Activated CD8-positive, alpha-beta memory T cell treated with anti-CD3 and anti-CD28 coated beads for 48 hours (primary cell): Measurements from ENCODE around the gene CCND2.

Source experiments
- DNase-seq, 3 experiments: peaks; one replicate each; pipeline ENCODE4 v3.0.0-alpha.2; 2020; ENCODE audit warnings: low read depth in 2 of 3, low spot score in 2 of 3

CCND2 gene

DNA sequence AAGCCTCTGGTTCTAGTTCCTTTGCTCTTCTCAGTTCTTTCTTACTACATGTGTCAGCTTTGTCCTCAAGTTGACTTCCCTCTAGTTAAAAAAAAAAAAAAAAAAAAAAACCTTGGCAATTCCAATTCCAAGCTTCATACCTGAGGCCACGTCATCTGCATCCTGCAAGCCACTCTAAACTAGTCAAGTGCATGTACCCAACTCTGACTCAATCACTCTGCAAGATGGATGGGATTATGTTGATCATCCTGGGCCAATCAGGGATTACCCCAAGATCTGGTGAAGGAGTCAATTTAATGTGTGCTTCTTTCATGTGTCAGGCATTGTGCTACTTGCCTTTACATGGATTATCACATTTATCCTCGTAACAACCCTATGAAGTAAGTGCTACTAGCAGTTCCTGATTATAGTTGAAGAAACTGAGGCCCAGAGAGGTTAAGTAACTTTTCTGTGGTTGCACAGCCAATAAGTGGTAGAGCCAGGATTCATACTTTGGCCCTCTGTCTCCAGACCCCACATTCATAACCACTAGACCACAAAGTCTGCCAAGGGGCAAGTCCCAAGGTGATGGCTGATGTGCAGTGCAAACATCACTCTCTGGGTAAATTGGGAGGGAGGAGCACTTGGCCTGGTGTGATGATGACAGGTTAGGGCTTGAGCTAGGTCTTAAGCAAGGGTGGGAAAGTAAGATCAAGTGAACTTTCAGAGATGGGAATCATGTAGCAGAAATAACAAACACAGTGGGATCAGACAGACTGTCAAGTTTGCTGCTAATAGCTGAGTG is 17.3 kb upstream of the CCND2 start:
- DNase-seq, result no peak

DNA sequence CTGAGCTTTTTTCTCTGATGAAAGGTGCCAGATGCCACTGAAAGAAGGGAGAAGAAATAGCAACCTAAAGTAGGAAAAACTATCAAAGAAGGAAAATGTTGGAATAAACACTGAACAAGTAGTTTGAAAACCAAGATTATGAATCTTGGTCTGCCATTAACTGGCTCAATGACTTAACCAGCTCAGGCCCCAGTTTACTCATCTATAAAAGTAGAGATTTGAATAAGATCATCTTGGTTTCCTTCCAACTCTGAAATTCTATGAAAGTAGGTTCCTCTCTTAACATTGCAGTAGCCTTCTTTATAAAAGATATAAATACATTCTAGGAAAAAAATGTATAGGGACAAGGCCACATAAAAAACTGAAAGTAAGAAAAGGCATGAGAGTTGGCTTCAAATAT is 16.1 kb upstream of the CCND2 start:
- DNase-seq, result no peak

GRCh38 chr12:4259099-4259498 is 14.5 kb upstream of the CCND2 start:
- DNase-seq, result no peak

DNA sequence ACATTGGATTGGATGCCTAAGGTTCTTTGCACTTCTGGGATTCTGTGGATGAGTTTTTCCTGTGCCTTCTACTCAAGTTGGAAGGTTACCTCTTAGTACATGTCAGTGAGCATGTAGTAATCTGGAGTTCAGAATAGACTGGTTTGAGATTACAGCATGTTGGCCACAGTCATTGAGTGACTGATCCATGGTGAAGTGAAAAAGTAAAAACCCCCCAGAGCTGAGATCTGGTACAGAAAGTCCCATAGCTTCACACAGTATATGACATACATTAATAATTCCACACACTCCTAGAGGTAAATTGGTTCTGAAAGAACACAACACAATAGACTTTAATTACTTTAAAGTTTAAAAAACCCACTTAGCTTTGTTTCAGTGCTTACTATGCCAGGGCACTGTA is 11.9 kb upstream of the CCND2 start:
- no peak for DNase-seq

- no peak for DNase-seq
Measured at GRCh38 chr12:4265280-4265679, 8.3 kb upstream of the CCND2 start.

- DNase-seq, result no peak
Measured at GRCh38 chr12:4266990-4267389, 6.6 kb upstream of the CCND2 start.

- no peak for DNase-seq
Measured at GRCh38 chr12:4267704-4268328, 5.7 kb upstream of the CCND2 start.

- no peak for DNase-seq
Measured at GRCh38 chr12:4268329-4269181, 5.0 kb upstream of the CCND2 start.

DNA sequence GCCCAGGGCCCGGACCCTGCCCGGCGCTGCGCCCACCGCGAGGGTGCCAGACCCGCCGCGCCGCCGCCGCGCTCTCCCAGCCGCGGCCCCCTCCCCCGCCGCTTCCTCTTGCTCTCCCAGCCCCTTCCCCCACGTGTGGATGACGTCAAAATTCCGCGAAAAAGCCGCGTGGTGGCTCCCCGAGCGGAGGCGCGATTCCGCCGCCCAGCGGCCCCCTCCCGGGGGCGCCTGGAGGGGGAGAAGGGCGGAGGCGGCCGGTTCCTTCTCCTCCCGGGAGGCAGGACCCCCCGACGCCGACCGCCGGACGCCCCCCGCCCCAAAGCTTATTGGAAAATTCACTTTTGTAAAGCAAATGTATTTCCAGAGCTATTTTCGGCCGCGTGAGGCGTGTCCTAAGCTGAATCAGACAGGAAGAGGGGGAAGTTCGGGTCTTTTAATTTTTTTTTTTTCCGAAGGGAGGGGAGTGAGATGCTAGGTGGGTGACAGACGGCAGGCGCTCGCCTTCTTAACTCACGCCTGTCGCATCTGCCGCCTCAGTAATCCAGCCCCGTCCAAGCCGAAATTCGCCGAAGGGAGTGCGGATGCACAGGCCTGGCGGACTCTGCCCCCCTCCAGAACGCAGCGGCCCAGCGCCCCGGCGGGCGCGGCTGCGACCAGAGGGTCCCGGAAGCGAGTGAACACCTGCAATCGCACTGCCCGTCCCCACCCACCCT is 4.1 kb upstream of the CCND2 start:
- DNase-seq, result peak; percentile 92 to 96 (median 92)

DNA sequence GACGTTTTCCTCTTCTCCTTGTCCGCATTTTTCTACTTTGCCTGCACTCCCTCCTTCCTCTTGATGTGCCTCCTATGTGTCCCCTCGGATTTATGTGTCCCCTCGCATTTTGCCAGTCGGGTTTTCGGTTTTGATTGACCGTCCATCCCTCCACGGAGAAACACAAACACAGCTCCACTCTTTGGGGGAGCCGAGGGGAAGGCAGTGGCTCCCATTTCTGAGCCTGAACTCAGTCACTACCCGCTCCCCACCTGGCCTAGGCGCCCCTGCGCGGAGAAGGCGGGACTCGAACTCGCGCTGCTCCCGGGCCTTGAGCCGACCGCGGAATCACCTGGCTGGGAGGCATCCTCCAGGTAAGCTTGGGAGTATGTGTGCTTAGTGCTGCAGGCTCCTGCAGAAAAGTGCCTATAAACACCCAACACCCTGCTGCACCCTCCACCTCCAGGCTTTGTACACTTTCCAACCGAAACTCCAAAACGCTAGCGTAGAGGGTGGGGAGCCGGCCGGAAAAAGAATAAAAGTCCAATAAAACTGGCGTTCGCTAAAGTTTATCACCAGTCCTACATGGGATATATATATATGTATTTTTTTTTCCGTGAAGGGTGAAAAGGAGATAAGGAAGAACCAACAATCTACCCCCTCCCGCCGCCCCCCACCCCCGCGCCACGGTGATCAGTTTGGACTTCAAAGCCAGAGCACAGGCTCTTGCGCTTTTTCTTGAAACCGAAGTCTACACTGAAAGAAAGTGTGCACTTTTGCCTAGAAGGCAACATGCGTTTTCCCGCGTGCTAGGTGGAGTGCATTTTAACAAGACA is 3.3 kb upstream of the CCND2 start:
- peak in 2 of 3 experiments; percentile 42 to 51 for DNase-seq

GRCh38 chr12:4270831-4271716 is 2.5 kb upstream of the CCND2 start:
- peak in 2 of 3 experiments; percentile 35 to 45 for DNase-seq

GRCh38 chr12:4271717-4272423 is 1.7 kb upstream of the CCND2 start:
- peak; percentile 47 to 74 (median 74) for DNase-seq

GRCh38 chr12:4272424-4273272 is 914 bp upstream of the CCND2 start:
- peak; percentile 57 to 81 (median 78) for DNase-seq

GRCh38 chr12:4273273-4273651 is 300 bp upstream of the CCND2 start:
- DNase-seq, result no peak

DNA sequence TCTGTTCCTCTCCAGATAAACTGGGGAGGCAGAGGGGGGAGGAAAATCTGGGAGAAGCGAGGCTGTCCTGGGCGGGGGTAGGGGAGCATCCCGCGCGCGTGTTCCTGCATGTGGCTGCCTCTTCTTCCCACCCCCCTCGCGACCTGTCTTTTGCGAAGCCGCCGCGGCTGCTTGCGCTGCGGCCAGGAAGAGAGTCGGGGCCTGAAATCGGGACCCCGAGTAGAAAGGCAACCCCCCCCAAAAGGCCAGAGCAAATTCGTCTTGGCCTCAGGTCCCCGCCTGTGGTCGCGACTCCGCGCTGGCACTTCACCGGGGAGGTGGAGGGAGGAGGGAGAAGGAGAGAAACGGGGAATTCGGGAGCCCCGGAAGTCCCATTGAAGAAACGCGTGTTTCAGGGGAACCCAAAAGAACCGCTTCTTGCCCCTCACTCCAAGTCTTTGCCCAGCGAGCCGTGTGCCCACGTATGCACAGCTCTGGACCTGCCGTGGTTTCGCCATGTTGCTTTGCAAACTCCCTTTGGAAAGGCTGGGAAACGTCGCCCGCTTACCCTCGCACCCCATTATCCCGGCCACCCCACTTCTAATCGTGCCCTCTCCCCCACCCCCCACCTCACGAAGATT is 944 bp downstream of the CCND2 start:
- no peak for DNase-seq

DNA sequence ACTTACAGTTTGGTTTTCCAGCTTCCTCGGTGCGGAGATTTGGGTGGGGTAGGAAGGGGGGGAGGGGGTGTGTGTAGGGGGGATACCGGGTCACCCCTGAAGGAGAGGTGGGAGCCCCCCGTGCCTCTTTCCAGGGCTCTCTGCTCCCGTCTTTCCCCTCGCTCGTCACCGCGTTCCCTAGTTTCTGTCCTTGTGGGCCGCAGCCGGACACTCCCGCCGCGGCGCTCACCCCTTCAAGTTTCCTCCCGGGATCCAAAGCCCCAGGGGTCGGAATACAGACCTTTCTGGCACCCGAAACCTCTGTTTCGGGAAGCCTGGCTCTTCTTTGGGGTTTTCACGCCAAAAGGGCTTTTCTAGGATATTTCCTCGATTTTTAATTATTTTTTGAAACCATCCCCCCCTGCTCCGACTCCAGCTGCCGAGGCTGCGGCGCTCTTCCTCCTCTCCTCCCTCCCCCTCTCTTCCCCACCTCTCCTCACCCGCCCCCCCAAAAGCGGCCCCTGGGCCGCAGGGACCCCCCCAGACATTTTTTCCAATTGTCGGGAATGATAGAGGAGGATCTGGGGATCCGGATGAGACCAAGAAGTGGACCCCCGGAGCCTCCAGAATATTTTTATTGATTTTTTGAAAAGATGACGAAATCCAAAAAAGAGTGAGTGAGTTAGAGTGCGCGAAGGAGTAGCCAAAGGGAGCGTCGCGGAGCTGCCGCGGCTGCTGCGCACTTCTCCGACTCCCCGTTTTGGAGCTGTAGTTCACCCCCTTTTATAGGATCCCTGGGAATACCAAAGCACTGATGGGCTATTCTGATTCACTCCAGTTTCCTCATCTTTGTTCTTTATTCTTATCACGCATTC is 1.7 kb downstream of the CCND2 start:
- no peak for DNase-seq
